OCI-LY1 (cell line): Measurements from ENCODE around the gene LRRK2.

ENCODE experiments used
- CTCF ChIP-seq: fragments of 200-600 bp; sonication (generic), shearing (Covaris generic); IDR thresholded peaks from 2 replicates; pipeline ENCODE4 v1.5.1; 2017; ENCODE audit warnings: mild to moderate bottlenecking, antibody characterized with exemption, low read length, moderate library complexity, mixed read lengths
- EZH2 ChIP-seq: fragments of 200-600 bp; sonication (generic), shearing (Covaris generic); IDR thresholded peaks from 2 replicates; pipeline ENCODE4 v1.8.0; 2017; ENCODE audit warnings: borderline replicate concordance, mixed run types, mild to moderate bottlenecking, antibody characterized with exemption, low read length, moderate library complexity, mixed read lengths

DNA sequence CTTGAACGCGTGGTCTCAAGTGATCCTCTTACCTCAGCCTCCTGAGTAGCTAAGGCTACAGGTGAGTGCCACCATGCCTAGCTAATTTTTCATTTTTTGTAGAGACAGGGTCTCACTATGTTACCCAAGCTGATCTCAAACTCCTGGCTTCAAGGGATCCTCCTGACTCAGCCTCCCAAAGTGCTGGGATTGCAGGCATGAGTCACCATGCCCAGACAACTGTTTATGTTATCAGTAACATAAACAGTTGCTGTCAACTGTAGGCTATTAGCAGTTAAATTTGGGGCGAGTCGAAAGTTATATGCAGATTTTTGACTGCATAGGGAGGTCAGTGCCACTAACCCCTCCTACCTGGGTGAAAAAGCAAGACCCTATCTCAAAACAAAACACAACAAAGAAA, 26.2 kb upstream of the LRRK2 start:
- TF ChIP-seq CTCF (no peak), EZH2 (no peak)
